CD4-positive, alpha-beta memory T cell (primary cell): ENCODE data around the gene SCD5. TPM values are rescaled to one million over a fixed set of nuclear protein-coding genes. Genes with fewer than 3 reads are reported as not detected.

ENCODE experiments used
- CTCF ChIA-PET: fragments of 350-600 bp; sonication (Branson Sonifier 250); formaldehyde crosslinking; loops from one replicate; lab custom pipeline; 2021; ENCODE audit warnings: inconsistent platforms; ENCODE audit not compliant: partially characterized antibody; lab: Charles Lee
- POLR2A ChIA-PET: fragments of 350-600 bp; sonication (Branson Sonifier 250); formaldehyde crosslinking; loops from one replicate; lab custom pipeline; 2021; ENCODE audit not compliant: partially characterized antibody; lab: Charles Lee
- DNase-seq, 5 donors: peaks; one replicate each; pipeline versions ENCODE4 v3.0.0 to v3.0.0-alpha.2; 2020 to 2022; ENCODE audit warnings: mixed read lengths in 1 of 5
- H3K27ac ChIP-seq: one replicate; pipeline ENCODE4 v1.7.0; 2013; ENCODE audit warnings: low read depth, low read length
- H3K27me3 ChIP-seq: 2 replicates; pipeline ENCODE4 v1.7.0; 2013; ENCODE audit warnings: mild to moderate bottlenecking, low read length, moderate library complexity; ENCODE audit not compliant: insufficient read depth
- H3K36me3 ChIP-seq: 2 replicates; pipeline ENCODE4 v1.7.0; 2013; ENCODE audit warnings: mild to moderate bottlenecking, low read length, moderate library complexity; ENCODE audit not compliant: insufficient read depth
- H3K4me1 ChIP-seq: 2 replicates; pipeline ENCODE4 v1.7.0; 2013; ENCODE audit warnings: mild to moderate bottlenecking, low read length, moderate library complexity; ENCODE audit not compliant: insufficient read depth
- H3K4me3 ChIP-seq, 2 donors: one replicate each; pipeline ENCODE4 v1.7.0; 2013; ENCODE audit warnings: low read length in 2 of 2, mild to moderate bottlenecking in 1 of 2
- H3K9me3 ChIP-seq, 2 donors: one replicate each; pipeline ENCODE4 v1.7.0; 2013; ENCODE audit warnings: low read length in 2 of 2, control low read depth in 1 of 2; ENCODE audit not compliant: control insufficient read depth in 1 of 2
- H3K27ac Mint-ChIP-seq, 7 donors: one replicate each; pipeline ENCODE4 v1.8.0; 2020 to 2021; ENCODE audit warnings: mixed read lengths in 7 of 7, mild to moderate bottlenecking in 6 of 7, inconsistent platforms in 3 of 7, moderate library complexity in 3 of 7
- H3K27me3 Mint-ChIP-seq, 2 donors: one replicate each; pipeline ENCODE4 v1.8.0; 2020 to 2021; ENCODE audit warnings: mixed read lengths in 2 of 2
- H3K36me3 Mint-ChIP-seq, 2 donors: one replicate each; pipeline ENCODE4 v1.8.0; 2020 to 2021; ENCODE audit warnings: mixed read lengths in 2 of 2, inconsistent platforms in 1 of 2, mild to moderate bottlenecking in 1 of 2
- H3K4me1 Mint-ChIP-seq, 4 donors: one replicate each; pipeline ENCODE4 v1.8.0; 2020 to 2021; ENCODE audit warnings: mixed read lengths in 4 of 4, mild to moderate bottlenecking in 1 of 4
- H3K4me3 Mint-ChIP-seq, 8 donors: one replicate each; pipeline ENCODE4 v1.8.0; 2020 to 2021; ENCODE audit warnings: mixed read lengths in 8 of 8, mild to moderate bottlenecking in 7 of 8, moderate library complexity in 6 of 8, inconsistent platforms in 3 of 8
- H3K9me3 Mint-ChIP-seq, 8 donors: one replicate each; pipeline ENCODE4 v1.8.0; 2020 to 2021; ENCODE audit warnings: mixed read lengths in 8 of 8, mild to moderate bottlenecking in 5 of 8, inconsistent platforms in 3 of 8, moderate library complexity in 1 of 8
- intact Hi-C: fragments of 100-400 bp; cut with micrococcal nuclease; formaldehyde crosslinking; loops from one replicate; pipeline ENCODE4 v1.15.1; 2023
- polyA plus RNA-seq, 2 donors: library from polyadenylated mRNA; unstranded; fragments of 300-500 nt; fragmentation: Illumina TruSeq; gene quantifications; one replicate each; pipeline ENCODE4 v1.2.3, GENCODE V29; 2021
- total RNA-seq, 2 experiments: library from RNA; stranded (reverse); gene quantifications; one replicate each; pipeline ENCODE4 v1.2.3, GENCODE V29; 2021

SCD5 gene
- total and polyA plus RNA-seq, 4 experiments from 2014 or later, result 1.8 TPM; not detected in 3

DNA sequence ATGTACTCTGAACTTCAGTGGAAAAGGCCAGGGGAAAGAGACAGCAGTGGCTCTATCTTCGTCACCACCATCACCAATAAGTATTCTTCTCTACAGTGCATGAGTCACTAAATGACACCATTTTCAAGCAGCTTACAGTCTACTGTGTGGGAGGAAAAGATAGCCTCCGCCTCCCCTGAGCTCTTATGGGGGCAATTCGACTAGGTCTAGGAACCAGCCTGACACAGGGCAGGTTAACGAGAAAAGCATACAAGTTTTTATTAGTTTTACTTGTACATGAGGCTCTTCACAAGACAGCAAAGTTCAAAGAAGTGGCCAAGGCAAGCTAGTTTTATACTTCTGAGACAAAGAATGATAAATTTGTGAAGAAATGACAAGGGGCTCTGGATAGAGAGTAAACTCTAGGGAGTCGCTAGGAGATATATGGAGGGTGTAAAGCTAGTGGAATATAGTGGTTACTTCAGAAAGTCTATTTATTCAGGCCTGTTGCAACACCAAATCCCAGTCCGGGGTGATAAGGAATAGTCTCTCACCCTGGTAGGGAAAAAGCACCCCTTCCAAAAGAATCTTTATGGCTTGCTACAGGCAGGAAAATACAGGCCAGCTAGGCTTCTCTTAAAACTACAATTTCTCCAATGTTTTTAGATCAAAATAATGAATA, 49.7 kb downstream of the SCD5 start:
- Histone ChIP-seq H3K9me3 (no peaks in the 10 kb centered on the region), H3K36me3 (no peaks in the 10 kb centered on the region), H3K4me3 (no peak overlapping the region), H3K4me1 (no peaks in the 10 kb centered on the region), H3K27me3 (no peaks in the 10 kb centered on the region), H3K27ac (no peak overlapping the region)
- ChIA-PET POLR2A (no interaction called here), CTCF (no interaction called here)
- intact Hi-C loops, result no loop called here
- Mint-ChIP-seq H3K27ac (no peak overlapping the region), H3K27me3 (peaks cover 3 to 21% of the 10 kb centered on the region in 2 donors), H3K9me3 (no peaks in the 10 kb centered on the region), H3K36me3 (no peaks in the 10 kb centered on the region), H3K4me1 (no peaks in the 10 kb centered on the region), H3K4me3 (no peak overlapping the region)
- DNase-seq, result no peak

DNA sequence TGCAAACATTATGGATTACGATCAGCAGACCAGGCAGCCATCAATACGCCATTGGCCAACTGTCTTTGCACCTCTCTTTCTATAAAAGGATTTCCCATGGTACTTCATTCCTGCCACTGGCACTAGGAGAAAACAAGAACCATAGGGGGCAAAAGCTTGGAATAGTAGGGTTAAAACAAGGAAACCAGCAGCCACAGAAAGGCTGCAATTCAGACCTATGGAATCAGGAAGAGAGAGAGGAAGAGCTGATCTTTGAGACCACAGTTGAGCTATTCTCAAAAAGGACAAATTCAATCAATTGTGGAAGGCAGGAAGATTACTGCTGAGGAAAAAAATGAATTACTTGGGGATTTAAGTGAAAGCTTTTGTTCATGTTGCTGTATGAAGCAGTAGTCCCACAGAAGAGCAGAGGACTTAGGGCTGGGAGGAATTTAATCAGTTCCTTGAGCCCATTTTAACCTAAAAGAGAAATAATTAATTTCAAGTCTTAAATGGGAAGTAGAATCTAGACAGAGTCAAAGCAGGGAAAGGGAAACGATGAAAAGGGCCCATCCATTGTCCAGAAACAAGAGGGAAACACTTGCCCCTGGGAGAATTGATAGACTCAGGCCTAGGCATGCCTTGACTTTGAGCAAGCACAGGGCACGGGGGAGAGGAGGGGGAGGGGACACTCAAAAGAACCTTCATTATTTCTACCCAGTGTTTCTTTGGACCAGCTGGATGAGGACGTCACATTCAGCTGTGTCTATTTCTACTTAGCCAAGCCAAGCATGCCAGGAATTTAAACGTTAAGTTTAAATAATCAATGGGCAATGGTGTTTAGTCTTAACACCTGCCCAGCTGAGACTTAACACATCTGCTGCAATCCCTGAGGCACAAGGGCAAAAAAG, 50.7 kb downstream of the SCD5 start:
- H3K9me3 Mint-ChIP-seq, result no peaks in the 10 kb centered on the region
- Histone ChIP-seq H3K9me3 (no peaks in the 10 kb centered on the region), H3K27me3 (no peaks in the 10 kb centered on the region), H3K27ac (no peak overlapping the region), H3K4me1 (no peaks in the 10 kb centered on the region), H3K36me3 (no peaks in the 10 kb centered on the region), H3K4me3 (no peak overlapping the region)
- no peaks in the 10 kb centered on the region for H3K4me1 Mint-ChIP-seq
- ChIA-PET CTCF (interaction anchor here (1.9 kb wide), 1 partner anchor 10 kb away, joined by 8 read pairs; no protein-coding TSS in a partner anchor), POLR2A (no interaction called here)
- H3K4me3 Mint-ChIP-seq, result no peak overlapping the region
- H3K27ac Mint-ChIP-seq, result no peak overlapping the region
- DNase-seq, result no peak
- no peaks in the 10 kb centered on the region for H3K36me3 Mint-ChIP-seq
- intact Hi-C loops, result no loop called here
- peaks cover 3 to 20% of the 10 kb centered on the region in 2 donors for H3K27me3 Mint-ChIP-seq

DNA sequence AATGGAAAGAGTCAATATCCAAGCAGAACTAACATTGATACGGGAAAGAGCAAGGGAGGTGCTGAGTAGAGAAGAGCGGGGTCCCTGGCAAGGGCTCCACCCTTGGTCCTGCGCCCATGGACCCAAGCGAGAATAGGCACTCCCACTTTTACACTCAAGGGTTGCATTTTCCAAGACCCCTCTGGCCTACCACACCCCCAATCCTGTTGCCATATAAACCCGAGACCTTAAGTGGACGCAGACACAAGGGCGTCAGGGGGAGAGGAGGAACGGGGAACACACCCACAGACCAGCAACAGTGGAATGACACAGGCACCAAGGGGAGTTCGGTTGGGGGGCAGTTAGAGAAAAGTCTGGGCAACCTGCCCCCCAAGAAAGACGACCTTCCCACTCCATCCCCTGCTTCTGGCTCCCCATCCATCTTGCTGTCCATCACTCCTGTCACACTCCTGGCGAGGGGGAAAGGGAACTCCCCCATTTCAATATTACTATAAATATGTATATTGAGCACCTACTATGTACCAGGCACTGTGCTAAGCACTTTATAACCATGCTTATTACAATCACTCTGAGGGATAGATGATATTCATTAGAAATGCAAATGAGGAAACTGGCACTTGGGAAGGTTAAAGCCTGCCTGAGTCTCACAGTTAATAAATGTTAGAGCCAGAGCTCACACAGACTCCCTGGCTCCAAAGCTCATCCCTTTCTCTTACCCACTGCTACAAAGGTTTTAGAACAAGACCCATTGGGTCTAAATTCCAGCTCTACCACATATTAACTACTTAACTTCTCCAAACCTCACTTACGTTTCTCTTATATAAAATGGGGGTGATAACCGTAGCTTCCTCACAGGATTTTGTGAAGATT, 51.7 kb downstream of the SCD5 start:
- H3K36me3 Mint-ChIP-seq, result no peaks in the 10 kb centered on the region
- POLR2A ChIA-PET, result no interaction called here
- H3K4me1 ChIP-seq, result no peaks in the 10 kb centered on the region
- no peak overlapping the region for H3K27ac Mint-ChIP-seq
- DNase-seq, result no peak
- peaks cover 5 to 24% of the 10 kb centered on the region in 2 donors for H3K27me3 Mint-ChIP-seq
- H3K4me3 Mint-ChIP-seq, result no peak overlapping the region
- H3K27me3 ChIP-seq, result no peaks in the 10 kb centered on the region
- no peaks in the 10 kb centered on the region for H3K9me3 Mint-ChIP-seq
- H3K9me3 ChIP-seq, result no peaks in the 10 kb centered on the region
- H3K4me1 Mint-ChIP-seq, result no peaks in the 10 kb centered on the region
- CTCF ChIA-PET, result interaction anchor here (1.9 kb wide), 1 partner anchor 9 kb away, joined by 8 read pairs; no protein-coding TSS in a partner anchor
- no peaks in the 10 kb centered on the region for H3K36me3 ChIP-seq
- no peak overlapping the region for H3K4me3 ChIP-seq
- no peak overlapping the region for H3K27ac ChIP-seq
- intact Hi-C loops, result no loop called here

DNA sequence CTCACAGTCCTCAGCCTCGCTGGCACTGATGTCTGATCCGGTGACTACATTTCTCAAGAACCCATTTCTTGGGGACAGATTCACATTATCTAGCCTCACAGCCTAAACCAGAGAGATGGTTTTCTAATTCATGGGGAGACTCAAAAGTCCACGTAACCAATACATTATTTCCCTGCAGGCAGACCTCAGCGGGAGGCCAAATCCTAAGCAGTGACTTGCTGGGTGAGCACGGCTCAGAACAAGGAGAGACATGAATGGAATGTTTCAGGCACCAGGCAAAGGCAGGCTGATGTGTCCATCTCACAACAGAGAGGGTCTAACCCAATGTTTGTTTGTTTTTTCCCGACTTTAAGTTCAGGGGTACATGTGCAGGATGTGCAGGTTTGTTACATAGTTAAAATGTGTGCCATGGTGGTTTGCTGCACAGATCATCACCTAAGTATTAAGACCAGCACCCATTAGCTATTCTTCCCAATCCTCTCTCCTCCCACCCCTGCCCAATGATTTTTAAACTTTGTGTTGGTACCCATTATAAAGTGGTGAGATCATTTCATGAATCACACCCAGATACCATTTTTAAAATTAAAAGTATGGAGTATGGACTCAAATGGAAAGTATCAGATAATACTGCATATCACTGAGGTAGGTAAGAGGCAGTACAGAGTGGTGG, 53.3 kb downstream of the SCD5 start:
- CTCF ChIA-PET, result no interaction called here
- H3K9me3 ChIP-seq, result no peaks in the 10 kb centered on the region
- H3K9me3 Mint-ChIP-seq, result no peaks in the 10 kb centered on the region

DNA sequence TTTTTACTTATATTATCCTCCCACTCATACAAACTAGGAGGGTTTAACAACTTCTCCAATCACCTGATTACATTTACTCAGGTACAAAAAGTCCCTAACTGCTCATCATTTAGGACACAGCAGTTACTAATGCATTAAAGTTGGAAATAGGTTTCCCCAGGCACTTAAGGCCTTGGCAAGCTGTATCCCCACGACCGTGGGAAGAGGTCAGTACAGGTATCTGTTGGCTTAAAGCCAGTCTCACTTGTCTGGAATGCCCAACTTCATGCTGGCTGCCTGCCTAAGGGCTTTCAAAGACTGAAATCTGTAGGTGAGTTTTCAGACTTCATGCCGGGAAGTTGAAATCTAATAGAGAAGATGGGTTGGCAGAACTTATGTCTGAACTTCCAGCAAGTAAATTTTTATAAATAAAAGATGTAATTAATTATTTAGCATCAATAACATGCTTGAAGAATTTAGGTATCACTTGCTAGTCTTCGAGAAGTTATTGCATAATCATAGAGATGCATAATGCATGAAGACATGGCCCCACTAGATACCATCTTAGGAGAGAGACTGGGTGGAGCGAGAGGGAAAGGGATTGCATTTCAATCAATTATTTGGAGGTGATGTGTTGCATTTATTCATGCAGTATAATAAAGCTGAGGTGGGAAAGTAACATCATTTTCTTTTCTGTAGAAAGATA, 54.2 kb downstream of the SCD5 start:
- Histone ChIP-seq H3K27ac (no peak overlapping the region), H3K27me3 (no peaks in the 10 kb centered on the region), H3K9me3 (no peaks in the 10 kb centered on the region), H3K4me1 (no peaks in the 10 kb centered on the region), H3K4me3 (no peak overlapping the region), H3K36me3 (no peaks in the 10 kb centered on the region)
- intact Hi-C loops, result no loop called here
- Mint-ChIP-seq H3K4me3 (no peak overlapping the region), H3K27me3 (peaks cover 9 to 27% of the 10 kb centered on the region in 2 donors), H3K27ac (no peak overlapping the region), H3K9me3 (no peaks in the 10 kb centered on the region), H3K4me1 (peaks cover 0 to under 1% (median 0%) of the 10 kb centered on the region in 4 donors), H3K36me3 (no peaks in the 10 kb centered on the region)
- CTCF ChIA-PET, result no interaction called here
- no peak for DNase-seq
- POLR2A ChIA-PET, result no interaction called here

More for the DNA sequence above, 53.3 kb downstream of the SCD5 start:
- intact Hi-C loops, result no loop called here
- no peaks in the 10 kb centered on the region for H3K36me3 Mint-ChIP-seq
- Histone ChIP-seq H3K27ac (no peak overlapping the region), H3K27me3 (no peaks in the 10 kb centered on the region), H3K4me3 (no peak overlapping the region), H3K36me3 (no peaks in the 10 kb centered on the region), H3K4me1 (no peaks in the 10 kb centered on the region)
- no peaks in the 10 kb centered on the region for H3K4me1 Mint-ChIP-seq
- no peak overlapping the region for H3K27ac Mint-ChIP-seq
- H3K27me3 Mint-ChIP-seq, result peaks cover 5 to 26% of the 10 kb centered on the region in 2 donors
- no peak overlapping the region for H3K4me3 Mint-ChIP-seq
- no peak for DNase-seq
- POLR2A ChIA-PET, result no interaction called here

DNA sequence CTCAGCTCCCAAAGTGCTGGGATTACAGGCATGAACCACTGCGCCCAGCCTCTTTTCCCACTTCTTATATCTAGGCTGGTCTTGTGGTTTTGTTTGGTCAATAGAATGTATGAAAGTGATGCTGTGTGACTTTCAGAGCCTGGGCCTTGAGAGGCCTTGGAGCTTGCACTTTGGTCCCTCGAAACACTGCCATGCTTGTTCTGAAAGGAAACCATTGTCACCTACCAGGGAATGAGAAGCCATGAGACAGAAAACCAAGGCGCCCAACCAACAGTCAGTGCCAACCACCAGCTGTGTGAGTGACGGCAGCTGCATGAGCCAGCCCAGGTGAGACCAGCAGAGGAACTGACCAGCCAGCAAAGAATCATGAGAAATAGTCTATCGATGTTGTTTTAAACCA, 57.4 kb downstream of the SCD5 start:
- POLR2A ChIA-PET, result no interaction called here
- intact Hi-C loops, result no loop called here
- Mint-ChIP-seq H3K36me3 (no peaks in the 10 kb centered on the region), H3K9me3 (no peaks in the 10 kb centered on the region), H3K4me1 (peaks cover 0 to 2% (median 0%) of the 10 kb centered on the region in 4 donors), H3K4me3 (no peak overlapping the region), H3K27ac (no peak overlapping the region), H3K27me3 (peaks cover 9 to 23% of the 10 kb centered on the region in 2 donors)
- no peaks in the 10 kb centered on the region for H3K36me3 ChIP-seq
- no peaks in the 10 kb centered on the region for H3K27me3 ChIP-seq
- no peak overlapping the region for H3K4me3 ChIP-seq
- CTCF ChIA-PET, result interaction anchor here (0.7 kb wide), 1 partner anchor 57 kb away, joined by 3 read pairs; no protein-coding TSS in a partner anchor
- H3K9me3 ChIP-seq, result no peaks in the 10 kb centered on the region
- no peaks in the 10 kb centered on the region for H3K4me1 ChIP-seq
- DNase-seq, result no peak
- H3K27ac ChIP-seq, result no peak overlapping the region
